Mesenchymal stem cell (in vitro differentiated cells and primary cell): Measurements from ENCODE around the gene HIF1A.

Experiments used
- DNase-seq: peaks from one replicate; pipeline ENCODE4 v3.0.0-alpha.2; 2013
- H2AFZ ChIP-seq: one replicate; pipeline ENCODE4 v1.6.1; 2013; ENCODE audit warnings: low read depth, mild to moderate bottlenecking, control low read depth, inconsistent platforms, low read length, moderate library complexity
- H2AK5ac ChIP-seq: 2 replicates; pipeline ENCODE4 v1.6.1; 2013; ENCODE audit warnings: low read length, moderate library complexity, mild to moderate bottlenecking, inconsistent platforms; ENCODE audit not compliant: severe bottlenecking
- H2BK120ac ChIP-seq: one replicate; pipeline ENCODE4 v1.6.1; 2013; ENCODE audit warnings: low read depth, mild to moderate bottlenecking, inconsistent platforms, low read length, moderate library complexity
- H2BK12ac ChIP-seq, 2 experiments: one replicate each; pipeline ENCODE4 v1.6.1; 2013; ENCODE audit warnings: inconsistent platforms in 2 of 2, low read length in 2 of 2, mild to moderate bottlenecking in 2 of 2, moderate library complexity in 2 of 2, control low read depth in 1 of 2
- H2BK15ac ChIP-seq: one replicate; pipeline ENCODE4 v1.6.1; 2013; ENCODE audit warnings: mild to moderate bottlenecking, low read depth, inconsistent platforms; ENCODE audit not compliant: poor library complexity, severe bottlenecking
- H2BK5ac ChIP-seq: 2 replicates; pipeline ENCODE4 v1.6.1; 2013; ENCODE audit warnings: low read depth, mild to moderate bottlenecking, low read length, control low read depth, inconsistent platforms; ENCODE audit not compliant: poor library complexity, severe bottlenecking
- H3K14ac ChIP-seq, 2 experiments: one replicate each; pipeline ENCODE4 v1.6.1; 2013; ENCODE audit warnings: inconsistent platforms in 2 of 2, low read length in 2 of 2, control low read depth in 1 of 2, mild to moderate bottlenecking in 1 of 2, moderate library complexity in 1 of 2
- H3K18ac ChIP-seq, 2 experiments: one replicate each; pipeline ENCODE4 v1.6.1; 2013; ENCODE audit warnings: inconsistent platforms in 2 of 2, low read length in 2 of 2, control low read depth in 1 of 2, low read depth in 1 of 2, mild to moderate bottlenecking in 1 of 2
- H3K23ac ChIP-seq, 2 experiments: one replicate each; pipeline ENCODE4 v1.6.1; 2013; ENCODE audit warnings: inconsistent platforms in 2 of 2, low read length in 2 of 2, mild to moderate bottlenecking in 2 of 2, moderate library complexity in 2 of 2, control low read depth in 1 of 2
- H3K27ac ChIP-seq: 2 replicates; pipeline ENCODE4 v1.5.1; 2013; ENCODE audit warnings: mild to moderate bottlenecking, moderate library complexity, low read length, control low read depth, inconsistent platforms; ENCODE audit not compliant: poor library complexity, severe bottlenecking
- H3K27me3 ChIP-seq, 2 experiments: 2 replicates each; pipeline versions ENCODE4 v1.6.1 to v1.7.0; 2013; ENCODE audit warnings: low read length in 2 of 2, mild to moderate bottlenecking in 2 of 2, moderate library complexity in 2 of 2, control low read depth in 1 of 2, inconsistent platforms in 1 of 2; ENCODE audit not compliant: control insufficient read depth in 1 of 2, insufficient read depth in 1 of 2
- H3K36me3 ChIP-seq, 2 experiments: 2 replicates each; pipeline versions ENCODE4 v1.6.1 to v1.7.0; 2013; ENCODE audit warnings: low read length in 2 of 2, control low read depth in 1 of 2, inconsistent platforms in 1 of 2, low read depth in 1 of 2, mild to moderate bottlenecking in 1 of 2; ENCODE audit not compliant: insufficient read depth in 2 of 2, control insufficient read depth in 1 of 2
- H3K4ac ChIP-seq, 2 experiments: one replicate each; pipeline ENCODE4 v1.6.1; 2013; ENCODE audit warnings: inconsistent platforms in 2 of 2, low read length in 2 of 2, mild to moderate bottlenecking in 2 of 2, moderate library complexity in 2 of 2, control low read depth in 1 of 2, low read depth in 1 of 2
- H3K4me1 ChIP-seq: 2 replicates; pipeline ENCODE4 v1.6.1; 2013; ENCODE audit warnings: low read depth, low read length, control low read depth; ENCODE audit not compliant: control insufficient read depth, insufficient read depth
- H3K4me2 ChIP-seq: 2 replicates; pipeline ENCODE4 v1.6.1; 2013; ENCODE audit warnings: low read length, mild to moderate bottlenecking, inconsistent platforms; ENCODE audit not compliant: poor library complexity, severe bottlenecking
- H3K4me3 ChIP-seq, 2 experiments: 2 replicates each; pipeline versions ENCODE4 v1.5.1 to v1.7.0; 2013; ENCODE audit warnings: low read length in 2 of 2, mild to moderate bottlenecking in 2 of 2, control low read depth in 1 of 2, low read depth in 1 of 2; ENCODE audit not compliant: insufficient read depth in 1 of 2
- H3K79me1 ChIP-seq: replicated peaks from 2 replicates; pipeline ENCODE4 v1.6.1; 2013; ENCODE audit warnings: mild to moderate bottlenecking, control low read depth, low read length, inconsistent platforms; ENCODE audit not compliant: poor library complexity, severe bottlenecking
- H3K9ac ChIP-seq: 2 replicates; pipeline ENCODE4 v1.7.0; 2013; ENCODE audit warnings: mild to moderate bottlenecking, low read length, moderate library complexity
- H3K9me3 ChIP-seq: 2 replicates; pipeline ENCODE4 v1.7.0; 2013; ENCODE audit warnings: mild to moderate bottlenecking, low read length; ENCODE audit not compliant: control insufficient read depth
- H4K8ac ChIP-seq: one replicate; pipeline ENCODE4 v1.6.1; 2013; ENCODE audit warnings: inconsistent platforms, mild to moderate bottlenecking, low read length, moderate library complexity
- H4K91ac ChIP-seq: one replicate; pipeline ENCODE4 v1.6.1; 2013; ENCODE audit warnings: mild to moderate bottlenecking, low read length, inconsistent platforms
- WGBS: methylation state at CpG from one replicate; pipeline ENCODE4 v1.1.7; 2013; ENCODE audit warnings: mixed read lengths; 5-methylcytosine and 5-hydroxymethylcytosine counted together

Gene HIF1A

DNA sequence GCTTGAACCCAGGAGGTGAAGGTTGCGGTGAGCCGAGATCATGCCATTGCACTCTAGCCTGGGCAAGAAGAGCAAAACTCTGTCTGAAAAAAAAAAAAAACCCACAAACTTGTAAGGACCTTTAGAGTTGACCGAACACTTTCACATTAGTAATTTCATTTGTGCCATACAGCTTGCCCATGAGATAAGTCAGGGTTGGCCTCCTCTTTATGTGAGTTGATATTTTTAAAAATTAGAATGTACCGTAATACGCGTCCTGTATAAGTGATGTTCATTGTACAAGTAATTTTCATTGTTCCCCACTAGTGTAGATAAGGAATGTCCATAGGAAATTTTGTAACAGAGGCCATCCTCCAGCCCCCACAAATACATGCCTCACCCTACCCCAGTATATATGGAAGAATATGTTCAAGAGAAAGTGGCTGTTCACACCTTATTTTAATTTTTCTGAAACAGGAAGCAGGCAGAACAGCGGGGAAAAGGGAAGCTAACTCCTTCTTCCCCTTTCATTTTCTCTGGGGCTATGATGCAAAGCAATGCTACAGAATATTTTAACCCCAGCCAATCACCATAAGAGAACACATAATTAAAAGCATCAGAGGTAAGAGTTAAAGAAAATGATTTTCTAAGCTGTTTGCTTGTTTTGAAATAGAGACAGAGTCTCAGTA lies 31.9 kb upstream of the HIF1A start:
- H4K91ac ChIP-seq, result no peak overlapping the region
- H3K79me1 ChIP-seq, result peaks cover 2% of the 10 kb centered on the region
- peaks cover 7% of the 10 kb centered on the region for H3K4me1 ChIP-seq
- DNase-seq, result no peak
- H2BK5ac ChIP-seq, result no peak overlapping the region
- no peak overlapping the region for H3K18ac ChIP-seq
- H2BK12ac ChIP-seq, result no peak overlapping the region
- no peak overlapping the region for H2AFZ ChIP-seq
- no peak overlapping the region for H3K4me2 ChIP-seq
- no peak overlapping the region for H2BK120ac ChIP-seq
- H3K36me3 ChIP-seq, result no peaks in the 10 kb centered on the region
- no peak overlapping the region for H3K9ac ChIP-seq
- H3K9me3 ChIP-seq, result no peaks in the 10 kb centered on the region
- WGBS, result 89% methylated on average over 4 of the region's 7 CpGs
- H3K4me3 ChIP-seq, result no peak overlapping the region
- H3K4ac ChIP-seq, result no peak overlapping the region
- peak overlapping the region; percentile 68 for H2AK5ac ChIP-seq
- H3K14ac ChIP-seq, result no peak overlapping the region
- no peak overlapping the region for H3K27ac ChIP-seq
- H2BK15ac ChIP-seq, result no peak overlapping the region
- no peak overlapping the region for H3K23ac ChIP-seq
- H3K27me3 ChIP-seq, result no peaks in the 10 kb centered on the region
- no peak overlapping the region for H4K8ac ChIP-seq

DNA sequence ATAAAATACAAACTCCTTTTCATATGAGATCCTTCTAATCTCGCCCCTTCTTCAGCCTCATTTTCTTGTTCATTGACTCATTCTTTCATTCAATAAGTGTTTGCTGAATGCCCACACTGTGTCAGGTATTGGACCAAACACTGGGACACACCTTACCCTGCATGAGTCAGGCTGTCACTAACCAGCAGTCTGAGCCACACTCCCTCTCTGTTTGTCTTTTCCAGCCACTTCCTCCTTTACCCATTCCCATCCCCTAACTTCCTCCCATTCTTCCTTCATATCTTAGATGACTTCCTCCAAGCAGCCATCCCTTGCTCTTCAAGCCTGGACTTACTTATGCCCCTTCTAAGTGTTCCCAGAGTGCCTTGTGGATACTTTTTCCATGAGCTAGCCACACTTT lies 27.0 kb upstream of the HIF1A start:
- H2AK5ac ChIP-seq, result no peak overlapping the region
- no peak overlapping the region for H2BK120ac ChIP-seq
- no peak overlapping the region for H2AFZ ChIP-seq
- peaks cover 8% of the 10 kb centered on the region for H3K4me1 ChIP-seq
- no peak overlapping the region for H3K4me3 ChIP-seq
- no peaks in the 10 kb centered on the region for H3K9me3 ChIP-seq
- no peak for DNase-seq
- no peak overlapping the region for H4K8ac ChIP-seq
- no peak overlapping the region for H3K4me2 ChIP-seq
- H3K14ac ChIP-seq, result no peak overlapping the region
- H3K27me3 ChIP-seq, result no peaks in the 10 kb centered on the region
- no peak overlapping the region for H3K9ac ChIP-seq
- H3K4ac ChIP-seq, result no peak overlapping the region
- H2BK15ac ChIP-seq, result no peak overlapping the region
- peaks cover 2% of the 10 kb centered on the region for H3K79me1 ChIP-seq
- no peak overlapping the region for H2BK5ac ChIP-seq
- H2BK12ac ChIP-seq, result no peak overlapping the region
- H3K36me3 ChIP-seq, result no peaks in the 10 kb centered on the region
- H3K27ac ChIP-seq, result no peak overlapping the region
- WGBS, result 95% methylated on average over 1 of the region's 1 CpG
- no peak overlapping the region for H4K91ac ChIP-seq
- no peak overlapping the region for H3K23ac ChIP-seq
- no peak overlapping the region for H3K18ac ChIP-seq

DNA sequence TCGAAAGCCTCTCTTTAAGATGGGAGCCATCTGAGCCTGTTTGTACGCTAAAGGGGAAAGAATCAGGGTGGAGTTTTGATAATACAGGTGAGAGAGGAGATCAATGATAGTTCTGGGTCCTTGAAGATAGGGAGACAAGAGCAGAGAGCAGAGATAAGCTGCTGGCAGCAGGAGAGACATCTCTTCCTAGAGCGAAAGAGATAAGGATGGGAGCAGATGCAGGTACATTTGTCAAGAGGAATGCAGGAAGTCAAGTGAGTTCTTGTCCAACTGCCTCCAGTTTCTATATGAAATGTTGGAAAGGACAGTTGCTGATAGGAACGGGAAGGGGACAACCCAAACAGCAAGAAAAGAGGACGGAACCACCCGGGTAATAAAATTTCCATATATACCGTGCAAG lies 24.7 kb upstream of the HIF1A start:
- Histone ChIP-seq H2AFZ (no peak overlapping the region), H2BK120ac (no peak overlapping the region), H3K4me2 (no peak overlapping the region), H2BK5ac (no peak overlapping the region), H4K91ac (no peak overlapping the region), H2BK12ac (no peak overlapping the region), H2BK15ac (no peak overlapping the region), H3K4me3 (no peak overlapping the region), H3K18ac (no peak overlapping the region), H3K23ac (no peak overlapping the region), H4K8ac (no peak overlapping the region), H2AK5ac (peak overlapping the region; percentile 13), H3K9ac (no peak overlapping the region), H3K14ac (no peak overlapping the region), H3K27ac (no peak overlapping the region), H3K79me1 (peaks cover 2% of the 10 kb centered on the region), H3K4me1 (peaks cover 8% of the 10 kb centered on the region), H3K4ac (no peak overlapping the region), H3K27me3 (no peaks in the 10 kb centered on the region), H3K36me3 (no peaks in the 10 kb centered on the region), H3K9me3 (no peaks in the 10 kb centered on the region)
- DNase-seq, result no peak
- 72% methylated on average over 4 of the region's 7 CpGs for WGBS

DNA sequence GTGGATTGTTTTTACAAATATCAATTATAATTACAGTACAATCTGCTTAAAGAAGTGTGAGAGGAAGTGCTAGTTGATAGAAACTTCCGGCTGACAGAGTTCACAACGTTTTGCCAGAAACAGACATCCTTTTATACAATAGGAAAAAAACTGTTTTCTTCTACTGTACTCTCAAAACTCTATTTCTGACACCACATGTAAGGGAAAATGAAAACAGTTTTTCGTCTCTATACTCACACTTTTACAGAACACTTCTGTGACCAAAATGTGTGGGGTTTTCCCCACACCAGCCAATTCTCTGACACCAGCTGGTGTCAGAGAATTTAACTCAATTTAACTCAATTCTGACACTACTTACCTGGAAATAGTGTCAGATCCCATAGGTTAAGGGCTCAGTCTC lies 24.2 kb upstream of the HIF1A start:
- H2BK12ac ChIP-seq, result no peak overlapping the region
- no peaks in the 10 kb centered on the region for H3K9me3 ChIP-seq
- H3K9ac ChIP-seq, result no peak overlapping the region
- H2BK15ac ChIP-seq, result no peak overlapping the region
- peak overlapping the region; percentile 38 for H2AK5ac ChIP-seq
- H3K4me1 ChIP-seq, result peaks cover 8% of the 10 kb centered on the region
- no peak overlapping the region for H2BK120ac ChIP-seq
- no peak overlapping the region for H2AFZ ChIP-seq
- peaks cover 2% of the 10 kb centered on the region for H3K79me1 ChIP-seq
- no peak overlapping the region for H3K23ac ChIP-seq
- no peaks in the 10 kb centered on the region for H3K27me3 ChIP-seq
- 87% methylated on average over 3 of the region's 3 CpGs for WGBS
- no peak overlapping the region for H3K27ac ChIP-seq
- H3K4ac ChIP-seq, result no peak overlapping the region
- no peak overlapping the region for H3K4me2 ChIP-seq
- no peak overlapping the region for H3K14ac ChIP-seq
- H2BK5ac ChIP-seq, result no peak overlapping the region
- H4K8ac ChIP-seq, result no peak overlapping the region
- no peak for DNase-seq
- H3K36me3 ChIP-seq, result no peaks in the 10 kb centered on the region
- H3K18ac ChIP-seq, result no peak overlapping the region
- H4K91ac ChIP-seq, result no peak overlapping the region
- no peak overlapping the region for H3K4me3 ChIP-seq
